ENCODE measurements around the gene PRMT2.

The PRMT2 gene

DNA sequence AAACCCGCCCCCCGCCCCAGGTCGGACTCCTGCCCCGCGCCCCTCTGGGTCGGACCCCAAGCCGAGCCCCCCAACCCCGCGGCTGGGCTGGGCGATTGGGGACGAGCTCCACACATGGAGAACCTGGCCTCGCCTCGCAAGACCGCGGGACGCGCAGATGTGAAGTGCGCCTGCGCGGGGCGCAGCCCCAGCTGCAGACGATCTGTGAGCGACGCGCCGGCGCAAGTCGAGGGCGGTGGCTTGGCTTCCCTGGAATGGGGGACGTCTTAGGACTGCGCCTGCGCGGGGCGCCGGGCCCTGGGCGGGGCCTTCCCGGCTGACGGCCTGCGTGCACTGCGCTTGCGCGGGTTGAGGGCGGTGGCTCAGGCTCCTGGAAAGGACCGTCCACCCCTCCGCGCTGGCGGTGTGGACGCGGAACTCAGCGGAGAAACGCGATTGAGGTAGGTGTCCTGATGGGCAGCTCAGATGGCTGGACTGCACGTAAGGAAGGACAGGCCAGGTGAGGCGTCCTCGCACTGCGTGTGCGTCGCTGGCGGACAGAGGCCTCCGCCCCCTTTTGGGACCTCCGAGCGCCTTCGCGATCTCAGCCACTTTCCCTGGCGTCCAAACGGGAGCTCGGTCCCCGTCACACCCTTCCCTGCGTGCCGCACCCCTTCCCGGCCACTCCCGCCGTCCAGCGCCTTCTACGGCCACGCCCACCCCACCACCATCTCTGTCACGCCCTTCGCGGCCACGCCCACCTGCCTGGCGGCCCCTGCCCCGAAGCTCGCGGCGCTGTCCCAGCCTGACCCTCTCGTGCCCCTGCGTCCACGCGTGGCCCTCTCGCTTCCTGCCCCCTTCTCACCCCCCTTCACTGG lies at the start of gene PRMT2:
PRMT2 (plus strand) TSS at position 351 of the 857 bp plus-strand sequence. CDS start 1,278 bp downstream, outside the sequence.
- peak; percentile 93 for DNase-seq
- in situ Hi-C loops (cut with HindIII; ENCODE audit: low pct_ligation_motif_present, low pct_unique_long_range_greater_than_20kb, low sequenced_read_pairs), result no loop called here

DNA sequence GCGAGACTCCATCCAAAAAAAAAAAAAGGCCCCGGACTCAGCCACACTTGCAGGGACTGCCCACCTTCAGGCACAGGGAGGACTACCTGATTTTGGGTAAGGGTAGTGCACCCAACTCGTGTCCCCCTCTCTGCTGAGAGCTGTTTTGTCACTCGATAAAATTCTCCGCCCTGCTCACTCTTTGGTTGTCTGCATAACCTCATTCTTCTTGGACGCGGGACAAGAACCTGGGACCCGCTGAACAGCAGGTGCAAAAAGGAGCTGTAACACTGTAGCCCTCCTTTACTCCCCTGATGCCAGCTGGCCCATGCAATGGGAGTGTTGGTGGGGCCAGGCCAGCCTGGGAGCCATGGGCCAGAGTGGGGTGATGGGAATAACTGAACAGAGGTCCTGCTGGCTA lies 41.2 kb upstream of the PRMT2 start:
- in situ Hi-C loops (cut with HindIII; ENCODE audit: low pct_ligation_motif_present, low pct_unique_long_range_greater_than_20kb, low sequenced_read_pairs), result no loop called here
- no peak for DNase-seq

DNA sequence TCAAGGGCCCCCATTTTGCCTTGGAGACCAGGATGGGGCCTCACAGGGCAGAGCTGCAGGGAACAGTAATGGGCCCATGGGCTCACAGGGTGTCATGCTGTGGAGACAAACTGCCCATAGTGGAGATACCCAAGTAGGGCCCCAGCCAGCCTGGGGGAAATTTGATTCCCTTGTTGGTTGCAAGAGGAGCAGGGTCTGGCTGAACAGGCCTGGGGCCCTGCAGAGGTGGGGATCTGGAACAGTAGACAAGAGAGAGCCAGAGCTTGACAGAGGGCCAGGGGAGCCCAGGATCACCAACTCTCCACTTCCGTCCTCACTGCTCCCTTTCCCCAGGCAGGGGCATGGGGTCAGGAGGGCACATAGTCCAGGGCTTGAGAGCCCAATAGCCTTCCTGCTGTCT lies 39.3 kb upstream of the PRMT2 start:
- in situ Hi-C loops (cut with HindIII; ENCODE audit: low pct_ligation_motif_present, low pct_unique_long_range_greater_than_20kb, low sequenced_read_pairs), result no loop called here
- no peak for DNase-seq

DNA sequence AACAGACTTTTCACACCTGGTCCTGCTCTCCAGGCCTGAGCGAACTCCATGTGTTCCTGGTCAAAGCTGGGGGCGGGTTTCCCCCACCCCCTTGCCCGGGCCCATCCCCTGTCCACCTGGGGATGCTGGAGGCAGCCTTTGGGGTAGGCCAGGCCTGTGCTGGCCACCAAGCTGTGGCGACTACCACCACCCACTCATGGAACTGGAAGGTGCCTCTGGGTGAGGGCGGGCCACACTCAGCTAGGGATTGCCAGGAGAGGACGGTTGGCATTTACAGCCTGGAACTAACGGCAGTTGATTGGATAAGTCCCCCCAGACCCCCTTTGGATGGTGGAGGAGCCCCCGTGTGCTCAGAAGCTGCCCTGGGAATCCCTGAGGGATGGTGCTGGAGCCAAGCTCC lies 38.4 kb upstream of the PRMT2 start:
- in situ Hi-C loops (cut with HindIII; ENCODE audit: low pct_ligation_motif_present, low pct_unique_long_range_greater_than_20kb, low sequenced_read_pairs), result no loop called here
- no peak for DNase-seq

DNA sequence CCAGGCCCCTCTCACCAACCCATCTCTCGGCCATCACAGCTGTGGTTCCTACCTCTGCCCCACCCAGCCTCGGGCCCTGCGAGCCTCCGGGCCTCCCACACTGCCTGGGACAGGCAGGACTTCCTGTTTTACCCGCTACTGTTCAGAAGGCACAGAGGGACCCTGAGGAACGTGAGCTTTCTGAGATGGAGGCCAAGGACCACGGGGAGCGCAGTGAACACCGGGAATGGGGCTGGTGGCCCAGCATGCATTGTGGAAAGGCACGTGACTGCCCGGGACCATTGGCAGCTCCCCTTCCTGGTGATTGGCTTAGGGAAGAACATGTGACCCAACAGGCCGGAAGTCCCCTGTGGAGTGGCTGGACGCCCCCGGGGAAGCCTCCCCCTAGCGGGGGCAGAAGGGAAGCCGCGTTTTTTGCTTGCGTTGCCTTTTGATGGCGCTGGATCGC lies 37.6 kb upstream of the PRMT2 start:
- DNase-seq, result no peak
- in situ Hi-C loops (cut with HindIII; ENCODE audit: low pct_ligation_motif_present, low pct_unique_long_range_greater_than_20kb, low sequenced_read_pairs), result no loop called here

DNA sequence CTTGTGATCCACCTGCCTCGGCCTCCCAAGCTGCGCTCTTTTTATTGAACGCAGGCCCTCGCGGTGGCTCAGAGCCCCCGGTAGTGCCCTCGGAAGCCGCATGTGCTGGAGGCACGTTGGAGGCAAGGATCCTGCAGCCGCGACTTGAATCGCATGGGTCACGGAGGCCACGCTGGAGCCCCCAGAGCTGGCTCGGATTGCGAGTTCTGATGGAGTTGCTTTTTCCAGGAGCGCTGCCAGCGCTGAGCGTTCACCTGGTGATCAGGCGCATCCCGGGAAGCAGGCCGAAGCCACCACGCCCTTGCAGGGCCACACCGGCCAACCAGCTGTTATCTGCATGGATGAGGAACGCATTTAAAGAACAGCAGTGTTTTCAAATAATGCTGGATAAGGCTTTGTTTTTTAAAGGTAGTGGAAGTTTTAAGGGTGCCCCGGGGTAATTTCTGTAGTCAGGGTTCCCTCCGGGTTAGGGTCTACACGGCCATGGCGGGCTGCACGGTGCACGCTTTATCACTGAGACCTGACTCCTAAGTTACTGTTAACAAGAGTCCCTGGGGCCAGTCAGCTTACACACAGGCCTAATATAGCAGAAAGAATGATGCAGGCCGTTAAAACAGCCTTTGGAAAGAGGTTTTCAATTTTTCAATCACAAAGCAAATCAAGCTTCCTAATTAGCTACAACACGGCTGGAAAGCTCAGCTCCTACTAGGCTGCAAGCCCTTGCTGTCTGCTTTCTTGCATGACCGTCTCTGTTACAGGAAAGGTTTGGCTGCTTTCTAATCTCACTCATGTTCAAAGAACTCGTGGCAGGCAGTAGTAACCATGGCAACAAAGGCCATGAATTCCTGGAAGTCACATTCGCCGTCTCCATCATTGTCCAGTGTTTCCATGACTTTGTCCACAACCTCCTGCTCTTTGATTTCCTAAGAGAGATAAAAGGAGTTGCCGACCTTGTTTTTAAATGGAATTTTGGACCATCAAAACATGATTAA lies 36.6 kb upstream of the PRMT2 start:
- DNase-seq, result peak; percentile 64
- in situ Hi-C loops (cut with HindIII; ENCODE audit: low pct_ligation_motif_present, low pct_unique_long_range_greater_than_20kb, low sequenced_read_pairs), result no loop called here

DNA sequence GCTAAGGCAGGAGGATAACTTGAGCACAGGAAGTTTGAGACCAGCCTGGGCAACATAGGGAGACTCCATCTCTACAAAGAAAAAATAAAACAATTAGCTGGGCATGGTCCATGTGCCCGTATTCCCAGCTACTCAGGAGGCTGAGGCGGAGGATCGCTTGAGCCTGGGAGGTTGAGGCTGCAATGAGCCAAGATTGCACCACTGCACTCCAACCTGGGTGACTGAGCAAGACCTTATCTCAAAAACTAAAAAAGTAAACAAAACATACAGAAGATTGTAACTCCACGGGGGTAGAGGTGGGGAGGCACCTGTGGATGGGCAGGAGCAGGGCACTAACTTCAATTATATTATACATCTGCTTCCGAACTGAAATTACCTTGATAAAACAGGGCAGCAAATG lies 35.2 kb upstream of the PRMT2 start:
- no peak for DNase-seq
- in situ Hi-C loops (cut with HindIII; ENCODE audit: low pct_ligation_motif_present, low pct_unique_long_range_greater_than_20kb, low sequenced_read_pairs), result no loop called here

DNA sequence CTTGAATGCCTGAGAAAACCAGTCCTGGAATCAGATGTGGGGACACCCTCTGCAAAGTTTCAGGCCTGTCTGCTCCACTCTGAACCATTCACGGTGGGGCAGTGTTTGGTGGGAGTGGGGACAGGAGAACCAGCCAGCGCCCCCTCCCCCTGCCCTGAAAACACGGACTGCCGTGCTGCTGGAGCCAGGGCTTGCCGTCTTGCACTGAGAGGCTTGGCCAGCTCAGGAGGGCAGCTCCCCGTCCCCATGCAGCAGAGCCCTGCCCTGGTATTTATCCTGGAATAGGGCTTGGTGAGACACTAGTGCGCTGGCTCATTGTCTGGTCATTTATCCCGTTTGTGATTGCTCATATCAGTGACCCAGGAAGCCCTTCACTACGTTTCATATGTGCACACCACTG lies 34.5 kb upstream of the PRMT2 start:
- in situ Hi-C loops (cut with HindIII; ENCODE audit: low pct_ligation_motif_present, low pct_unique_long_range_greater_than_20kb, low sequenced_read_pairs), result no loop called here
- no peak for DNase-seq

DNA sequence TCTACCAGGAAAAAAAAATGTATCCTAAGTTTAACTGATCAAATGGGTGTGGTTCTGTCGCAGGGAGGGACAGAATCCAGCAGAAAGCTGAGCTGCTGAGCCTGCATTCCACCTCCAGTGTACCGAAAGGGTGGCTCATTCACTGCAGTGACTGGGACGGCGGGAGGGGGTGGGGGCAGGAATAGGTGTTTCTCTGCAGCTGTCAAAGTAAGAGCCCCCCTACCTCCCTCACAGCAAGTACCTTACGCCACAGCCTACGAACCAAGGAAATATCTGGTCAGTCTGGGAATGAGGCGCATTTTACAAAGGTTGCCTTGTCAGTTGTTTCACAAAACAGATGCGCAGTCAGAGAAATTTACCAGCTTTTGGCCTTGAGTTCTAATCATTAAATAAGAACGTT lies 32.2 kb upstream of the PRMT2 start:
- no peak for DNase-seq
- in situ Hi-C loops (cut with HindIII; ENCODE audit: low pct_ligation_motif_present, low pct_unique_long_range_greater_than_20kb, low sequenced_read_pairs), result no loop called here

DNA sequence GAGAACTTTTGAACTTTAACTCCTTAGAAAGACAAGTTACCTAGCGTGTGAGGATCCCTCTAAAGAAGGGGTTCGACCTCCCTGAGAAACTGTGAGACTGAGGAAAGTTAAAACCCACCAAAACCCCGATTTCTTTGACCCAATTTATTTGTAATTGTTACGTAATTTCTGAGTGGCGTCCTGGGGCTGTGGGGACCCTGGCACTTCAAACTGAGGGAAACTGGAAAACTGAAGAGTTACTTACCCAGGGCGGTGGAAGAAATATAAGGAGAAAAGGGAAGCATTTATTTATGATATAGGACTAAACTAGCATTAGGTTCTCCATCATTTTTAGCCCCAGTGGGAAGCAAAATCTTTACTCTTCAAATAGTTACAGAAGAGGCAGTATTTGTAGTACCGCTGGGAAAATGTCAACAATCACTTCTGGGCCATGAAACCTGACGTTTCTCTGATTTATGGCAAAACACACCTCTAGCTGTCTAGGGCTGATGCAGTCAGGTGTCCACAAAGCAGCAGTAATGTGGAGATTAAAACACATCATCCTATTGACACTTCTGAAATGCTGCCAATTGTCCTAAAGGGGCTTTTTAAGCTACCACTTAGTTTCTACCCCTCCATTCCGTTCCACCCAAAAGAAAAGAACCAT lies 31.0 kb upstream of the PRMT2 start:
- in situ Hi-C loops (cut with HindIII; ENCODE audit: low pct_ligation_motif_present, low pct_unique_long_range_greater_than_20kb, low sequenced_read_pairs), result no loop called here
- DNase-seq, result no peak

DNA sequence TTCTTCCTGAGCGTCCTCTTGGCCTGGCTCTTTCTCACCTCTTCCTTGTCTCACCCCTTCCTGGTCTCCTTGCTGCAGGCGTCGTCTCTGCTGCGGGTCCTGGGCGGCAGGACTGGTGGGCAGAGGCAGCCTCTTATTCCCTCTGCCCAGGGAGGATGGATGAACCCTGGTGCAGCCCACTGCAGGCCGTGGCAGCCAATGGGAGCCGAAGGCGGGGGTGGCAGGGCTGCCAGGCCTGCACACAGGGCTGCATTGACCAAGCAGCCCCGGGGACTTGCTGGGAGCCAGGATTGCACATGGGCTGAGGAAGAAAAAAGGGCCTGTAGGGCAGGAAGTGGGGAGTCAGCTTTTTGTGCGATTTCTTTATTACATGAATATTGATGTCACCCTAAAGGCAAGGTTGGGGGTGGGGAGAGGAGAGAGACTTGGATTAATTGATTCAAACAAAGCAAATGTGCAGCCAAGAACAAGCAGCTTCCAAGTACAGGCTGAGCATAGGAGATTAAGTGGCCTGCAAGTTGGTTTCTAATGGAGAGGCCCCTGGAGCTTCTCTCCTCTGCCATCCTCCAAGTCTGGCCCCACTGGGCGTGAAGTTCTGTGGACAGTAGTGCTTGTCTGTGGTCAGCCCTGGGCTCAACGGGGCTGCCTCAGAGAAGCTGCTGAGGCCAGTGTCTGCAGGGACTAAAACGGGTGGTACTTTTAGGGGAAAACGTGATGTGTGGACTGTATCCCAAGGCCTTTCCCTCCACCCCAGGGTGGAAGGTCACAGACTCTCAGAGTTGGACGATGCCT lies 30.3 kb upstream of the PRMT2 start, which contains the start of gene S100B:
S100B (minus strand) TSS at position 108 of the 792 bp plus-strand sequence. CDS start 2,667 bp downstream, outside the sequence.
- in situ Hi-C loops (cut with HindIII; ENCODE audit: low pct_ligation_motif_present, low pct_unique_long_range_greater_than_20kb, low sequenced_read_pairs), result no loop called here
- DNase-seq, result no peak

DNA sequence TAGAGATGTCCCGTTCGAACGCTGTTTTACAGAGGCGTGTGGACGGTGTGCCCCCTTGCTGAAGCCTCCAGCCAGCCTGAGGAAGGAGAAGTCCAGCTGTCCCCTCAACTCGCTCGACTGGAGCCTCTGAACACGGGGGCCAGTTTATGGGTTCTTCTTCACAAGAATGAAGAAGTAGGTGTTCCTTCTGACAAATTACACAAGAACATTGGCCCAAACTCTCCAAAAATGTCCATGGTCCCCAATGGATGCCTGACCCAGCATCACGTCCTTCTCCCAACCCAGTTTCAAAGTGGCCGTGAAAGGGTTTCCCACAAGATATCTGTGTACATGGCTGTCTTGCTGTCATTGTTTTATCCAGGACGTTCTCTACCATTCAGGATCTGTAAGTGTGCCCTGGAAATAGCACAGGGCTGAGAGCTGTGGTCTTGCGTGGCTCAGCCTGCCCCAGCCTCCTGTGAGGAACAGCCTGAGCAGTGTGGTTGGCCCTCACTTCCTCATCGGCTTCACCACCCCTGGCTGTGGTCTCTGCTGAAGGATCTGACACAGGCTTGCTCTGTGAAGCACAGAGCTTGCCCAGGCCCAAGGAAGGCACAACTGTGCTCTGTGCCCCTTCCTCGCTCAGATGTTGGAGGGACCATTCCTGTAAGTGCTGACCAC lies 29.6 kb upstream of the PRMT2 start:
- in situ Hi-C loops (cut with HindIII; ENCODE audit: low pct_ligation_motif_present, low pct_unique_long_range_greater_than_20kb, low sequenced_read_pairs), result no loop called here
- DNase-seq, result no peak

DNA sequence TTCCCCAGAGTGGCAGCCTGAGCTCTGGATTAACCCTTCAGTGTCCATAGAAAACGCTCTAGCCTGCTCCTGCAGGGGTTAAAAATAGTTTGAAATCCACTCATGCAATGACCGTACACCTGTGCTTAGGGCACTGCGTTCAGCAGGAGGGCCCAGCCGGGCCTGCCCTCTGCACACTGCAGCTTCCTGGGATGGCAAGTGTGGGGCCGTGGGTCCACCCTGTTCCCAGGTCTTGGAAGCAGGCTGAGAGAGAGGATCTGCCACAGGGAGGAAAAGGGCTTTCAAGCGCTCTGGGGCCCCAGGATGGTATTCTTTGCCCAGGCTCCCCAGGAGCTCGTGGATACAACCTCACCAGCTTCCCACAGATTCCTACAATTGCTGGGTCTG lies 29.1 kb upstream of the PRMT2 start:
- DNase-seq, result no peak
- in situ Hi-C loops (cut with HindIII; ENCODE audit: low pct_ligation_motif_present, low pct_unique_long_range_greater_than_20kb, low sequenced_read_pairs), result no loop called here

DNA sequence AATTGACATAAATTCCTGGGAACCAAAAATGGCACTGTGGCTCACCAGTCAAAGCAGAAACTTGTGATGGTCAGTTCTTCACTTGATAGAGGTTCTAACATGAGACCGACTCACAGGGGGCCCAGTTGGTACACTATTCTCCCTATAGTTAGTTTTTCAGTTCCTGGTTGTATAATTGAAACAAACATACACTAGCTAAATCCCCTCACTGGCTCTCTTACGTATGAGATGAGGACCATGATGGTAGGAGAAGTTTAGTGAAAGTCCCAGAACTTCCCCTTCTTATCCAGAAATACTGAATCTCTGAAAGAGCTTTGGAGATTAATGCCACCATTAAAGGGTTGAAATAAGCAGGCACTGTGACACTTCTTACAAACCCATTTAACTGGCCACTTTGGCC lies 27.8 kb upstream of the PRMT2 start:
- no peak for DNase-seq
- in situ Hi-C loops (cut with HindIII; ENCODE audit: low pct_ligation_motif_present, low pct_unique_long_range_greater_than_20kb, low sequenced_read_pairs), result no loop called here

DNA sequence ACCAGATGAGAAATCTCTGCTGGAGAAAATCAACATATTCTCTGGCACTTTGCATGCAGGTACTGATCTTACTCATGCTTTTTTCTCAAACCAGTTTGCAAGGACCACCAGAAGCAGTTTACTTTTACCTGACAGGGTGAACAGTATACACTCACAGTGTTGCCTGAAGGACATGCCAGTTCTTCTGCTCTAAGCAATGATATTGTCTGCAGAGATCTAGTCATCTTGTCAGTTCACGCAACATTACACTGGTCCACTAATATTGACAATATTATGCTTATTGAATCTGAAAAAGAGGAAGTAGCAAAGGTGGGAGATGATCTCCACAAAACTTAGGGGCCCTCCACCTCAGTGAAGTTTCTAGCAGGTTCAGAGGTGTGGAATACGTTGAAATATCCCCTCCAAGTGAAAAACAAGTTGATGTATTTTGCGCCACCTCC lies 26.8 kb upstream of the PRMT2 start:
- DNase-seq, result no peak
- in situ Hi-C loops (cut with HindIII; ENCODE audit: low pct_ligation_motif_present, low pct_unique_long_range_greater_than_20kb, low sequenced_read_pairs), result no loop called here

DNA sequence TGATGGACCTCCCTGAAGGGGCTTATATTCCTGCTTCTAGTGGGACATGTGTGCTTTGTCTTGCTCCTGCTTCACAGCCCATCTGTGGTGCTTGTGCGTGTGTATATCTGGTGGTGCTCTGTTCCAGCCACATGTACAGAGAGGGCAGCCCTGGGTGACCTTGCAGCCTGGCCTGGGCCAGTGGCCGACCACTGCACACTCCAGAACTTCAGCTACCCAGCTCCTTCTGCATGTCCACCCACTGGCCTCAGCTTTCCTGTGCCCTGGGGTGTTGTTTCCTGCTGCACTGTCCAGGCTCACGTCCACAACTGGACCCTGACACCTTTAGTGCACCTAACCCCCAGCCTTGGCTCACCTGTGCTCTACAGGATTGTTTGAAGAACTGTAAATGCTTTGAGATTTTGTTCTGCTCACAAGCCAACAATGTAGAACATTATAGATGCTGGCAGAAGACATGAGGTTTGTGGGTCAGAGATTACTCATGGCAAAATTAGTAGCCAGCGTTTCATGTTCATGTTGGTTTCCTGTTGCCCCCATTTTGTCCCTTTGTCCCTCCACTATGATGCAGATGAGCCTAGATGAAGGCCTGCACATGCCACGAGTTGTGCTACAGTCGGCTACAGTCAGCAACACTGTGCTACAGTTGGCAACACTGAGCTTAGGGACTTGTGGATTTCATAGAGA lies 25.3 kb upstream of the PRMT2 start:
- in situ Hi-C loops (cut with HindIII; ENCODE audit: low pct_ligation_motif_present, low pct_unique_long_range_greater_than_20kb, low sequenced_read_pairs), result no loop called here
- DNase-seq, result no peak

DNA sequence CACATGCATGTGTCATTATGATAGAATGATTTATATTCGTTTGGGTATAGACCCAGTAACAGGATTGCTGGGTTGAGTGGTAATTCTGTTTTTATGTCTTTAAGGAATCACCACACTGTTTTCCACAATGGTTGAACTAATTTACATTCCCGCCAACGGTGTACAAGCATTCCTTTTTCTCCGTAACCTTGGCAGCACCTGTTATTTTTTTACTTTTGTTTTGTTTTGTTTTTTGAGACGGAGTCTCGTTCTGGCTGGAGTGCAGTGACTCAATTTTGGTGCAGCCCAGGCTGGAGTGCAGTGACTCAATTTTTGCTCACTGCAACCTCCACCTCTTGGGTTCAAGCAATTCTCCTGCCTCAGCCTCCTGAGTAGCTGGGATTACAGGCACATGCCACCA lies 22.1 kb upstream of the PRMT2 start:
- no peak for DNase-seq
- in situ Hi-C loops (cut with HindIII; ENCODE audit: low pct_ligation_motif_present, low pct_unique_long_range_greater_than_20kb, low sequenced_read_pairs), result no loop called here

Data from ACHN (cell line).